Myocyte (in vitro differentiated cells): ENCODE data around the gene NOXO1. TPM values are rescaled to one million over a fixed set of nuclear protein-coding genes. Genes with fewer than 3 reads are reported as not detected.
"Not testable (repeated sequence)": the region's sequence is repeated elsewhere in the genome, so short reads cannot be mapped to it uniquely, and the experiment has no call there.

Experiments
- DNase-seq: peaks from one replicate; pipeline ENCODE4 v3.0.0-alpha.2; 2012; ENCODE audit warnings: low read depth
- total RNA-seq: library from RNA; depleted of rRNA; stranded (reverse); fragments of >200 nt; gene quantifications from 2 replicates; pipeline ENCODE4 v1.2.3, GENCODE V29; 2014

NOXO1 gene
- total RNA-seq, 1 donor from 2014 or later: 1.1 TPM

- peak; percentile 66 for DNase-seq
These were observed 17.3 kb downstream of the NOXO1 start for GRCh38 chr16:1963806-1964505.

GRCh38 chr16:1962161-1963153 is 18.8 kb downstream of the NOXO1 start:
- not testable (repeated sequence) for DNase-seq

- DNase-seq: no peak
These were observed 19.6 kb downstream of the NOXO1 start for GRCh38 chr16:1961651-1962067.

GRCh38 chr16:1960665-1961630 is 20.3 kb downstream of the NOXO1 start:
- DNase-seq: no peak

GRCh38 chr16:1959269-1960039 is 21.8 kb downstream of the NOXO1 start, which contains the start of gene NDUFB10:
NDUFB10 (plus strand) TSS chr16:1959538; CDS start chr16:1959625, 87 bp downstream.
- DNase-seq: peak; percentile 88

- no peak for DNase-seq
These were observed 22.5 kb downstream of the NOXO1 start for GRCh38 chr16:1958715-1959268.

GRCh38 chr16:1958143-1958491 is 23.2 kb downstream of the NOXO1 start:
- DNase-seq: not testable (repeated sequence)

- DNase-seq: not testable (repeated sequence)
These were observed 23.7 kb downstream of the NOXO1 start for GRCh38 chr16:1957434-1958142.

GRCh38 chr16:1953734-1954133 is 27.5 kb downstream of the NOXO1 start:
- DNase-seq: no peak

GRCh38 chr16:1950559-1950958 is 30.7 kb downstream of the NOXO1 start:
- DNase-seq: peak; percentile 67

GRCh38 chr16:1950047-1950446 is 31.2 kb downstream of the NOXO1 start:
- peak; percentile 60 for DNase-seq

- no peak for DNase-seq
These were observed 31.8 kb downstream of the NOXO1 start for GRCh38 chr16:1949507-1949906.

- DNase-seq: no peak
These were observed 33.9 kb downstream of the NOXO1 start for GRCh38 chr16:1947369-1947670.

- DNase-seq: no peak
These were observed 34.5 kb downstream of the NOXO1 start for GRCh38 chr16:1946495-1947368.

- no peak for DNase-seq
These were observed 35.5 kb downstream of the NOXO1 start for GRCh38 chr16:1945559-1946391.

- DNase-seq: no peak
These were observed 36.6 kb downstream of the NOXO1 start for GRCh38 chr16:1944612-1945199.
